Measurements from ENCODE around the gene DNAH8. TPM values are rescaled to one million over a fixed set of nuclear protein-coding genes. Genes with fewer than 3 reads are reported as not detected.

DNAH8 gene
- total and polyA plus RNA-seq, 2 donors from 2014 or later: 0.50 TPM; not detected in 1

GRCh38 chr6:38944655-38945279 lies 229.7 kb downstream of the DNAH8 start:
- no peaks in the 10 kb centered on the region for H3K27me3 ChIP-seq (ENCODE audit: control insufficient read depth, insufficient read depth, low read length)
- H3K27ac ChIP-seq (ENCODE audit: low read depth in 2 of 2, low read length in 2 of 2): no peak overlapping the region
- FAIRE-seq: no peak
- H3K9ac ChIP-seq (ENCODE audit: low read length in 3 of 3): no peak overlapping the region
- H3K4me1 ChIP-seq (ENCODE audit: control insufficient read depth in 2 of 3, insufficient read depth in 2 of 3, low read depth in 1 of 3, low read length in 3 of 3): no peaks in the 10 kb centered on the region
- H3K4me3 ChIP-seq (ENCODE audit: low read length in 3 of 3): no peak overlapping the region
- intact Hi-C loops (cut with DNase I): no loop called here
- no peaks in the 10 kb centered on the region for H3K9me3 ChIP-seq (ENCODE audit: control insufficient read depth in 2 of 3, insufficient read depth in 1 of 3, low read length in 3 of 3)
- no peak for DNase-seq
- TF ChIP-seq CTCF (IDR thresholded peaks at IDR 0.05; ENCODE audit: borderline replicate concordance, extremely low read depth, insufficient read depth): no peak
- H3K36me3 ChIP-seq (ENCODE audit: control insufficient read depth in 2 of 3, insufficient read depth in 3 of 3, low read length in 3 of 3): no peaks in the 10 kb centered on the region

DNA sequence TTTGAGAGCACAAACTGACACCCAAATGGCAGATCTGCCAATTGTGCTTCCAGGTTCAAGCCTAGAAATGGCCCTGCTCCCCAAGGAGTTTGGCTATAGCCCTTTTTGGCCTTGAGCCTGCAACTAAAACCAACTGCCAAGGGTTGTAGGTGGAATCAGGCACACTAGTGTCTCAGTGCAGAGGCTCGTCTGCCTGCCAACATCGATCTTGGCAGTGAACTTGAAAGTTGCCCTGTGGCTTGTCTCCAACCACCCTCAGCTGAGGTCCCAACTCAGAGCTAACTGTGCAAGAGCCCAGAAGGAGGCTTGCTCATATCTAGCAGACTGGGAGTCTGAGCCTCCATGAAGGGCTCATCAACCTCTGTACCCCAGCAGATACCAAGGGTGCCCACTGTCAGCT lies 240.8 kb downstream of the DNAH8 start:
- intact Hi-C loops (cut with DNase I): no loop called here
- no peak overlapping the region for H3K4me3 ChIP-seq (ENCODE audit: low read length in 3 of 3)
- no peak overlapping the region for H3K27ac ChIP-seq (ENCODE audit: low read depth in 2 of 2, low read length in 2 of 2)
- no peak for DNase-seq
- H3K27me3 ChIP-seq (ENCODE audit: control insufficient read depth, insufficient read depth, low read length): no peaks in the 10 kb centered on the region
- no peaks in the 10 kb centered on the region for H3K9me3 ChIP-seq (ENCODE audit: control insufficient read depth in 2 of 3, insufficient read depth in 1 of 3, low read length in 3 of 3)
- no peaks in the 10 kb centered on the region for H3K36me3 ChIP-seq (ENCODE audit: control insufficient read depth in 2 of 3, insufficient read depth in 3 of 3, low read length in 3 of 3)
- no peaks in the 10 kb centered on the region for H3K4me1 ChIP-seq (ENCODE audit: control insufficient read depth in 2 of 3, insufficient read depth in 2 of 3, low read depth in 1 of 3, low read length in 3 of 3)
- H3K9ac ChIP-seq (ENCODE audit: low read length in 3 of 3): no peak overlapping the region
- TF ChIP-seq CTCF (IDR thresholded peaks at IDR 0.05; ENCODE audit: borderline replicate concordance, extremely low read depth, insufficient read depth): no peak
- no peak for FAIRE-seq

- no peak for TF ChIP-seq CTCF (IDR thresholded peaks at IDR 0.05; ENCODE audit: borderline replicate concordance, extremely low read depth, insufficient read depth)
- DNase-seq (no peak), FAIRE-seq (no peak)
- no peak overlapping the region for H3K27ac ChIP-seq (ENCODE audit: low read depth in 2 of 2, low read length in 2 of 2)
- no peaks in the 10 kb centered on the region for H3K4me1 ChIP-seq (ENCODE audit: control insufficient read depth in 2 of 3, insufficient read depth in 2 of 3, low read depth in 1 of 3, low read length in 3 of 3)
- intact Hi-C loops (cut with DNase I): no loop called here
- H3K9me3 ChIP-seq (ENCODE audit: control insufficient read depth in 2 of 3, insufficient read depth in 1 of 3, low read length in 3 of 3): no peaks in the 10 kb centered on the region
- H3K4me3 ChIP-seq (ENCODE audit: low read length in 3 of 3): no peak overlapping the region
- no peaks in the 10 kb centered on the region for H3K27me3 ChIP-seq (ENCODE audit: control insufficient read depth, insufficient read depth, low read length)
- H3K9ac ChIP-seq (ENCODE audit: low read length in 3 of 3): no peak overlapping the region
- no peaks in the 10 kb centered on the region for H3K36me3 ChIP-seq (ENCODE audit: control insufficient read depth in 2 of 3, insufficient read depth in 3 of 3, low read length in 3 of 3)
Measured at GRCh38 chr6:38957426-38957825, 242.3 kb downstream of the DNAH8 start.

GRCh38 chr6:38959138-38959537 lies 244.0 kb downstream of the DNAH8 start:
- TF ChIP-seq CTCF (IDR thresholded peaks at IDR 0.05; ENCODE audit: borderline replicate concordance, extremely low read depth, insufficient read depth): no peak
- FAIRE-seq: no peak

More at GRCh38 chr6:38959138-38959537, 244.0 kb downstream of the DNAH8 start:
- no peak overlapping the region for H3K4me3 ChIP-seq (ENCODE audit: low read length in 3 of 3)
- H3K27ac ChIP-seq (ENCODE audit: low read depth in 2 of 2, low read length in 2 of 2): no peak overlapping the region
- no peak overlapping the region for H3K9ac ChIP-seq (ENCODE audit: low read length in 3 of 3)
- H3K4me1 ChIP-seq (ENCODE audit: control insufficient read depth in 2 of 3, insufficient read depth in 2 of 3, low read depth in 1 of 3, low read length in 3 of 3): no peaks in the 10 kb centered on the region
- H3K36me3 ChIP-seq (ENCODE audit: control insufficient read depth in 2 of 3, insufficient read depth in 3 of 3, low read length in 3 of 3): no peaks in the 10 kb centered on the region
- DNase-seq: no peak
- no peaks in the 10 kb centered on the region for H3K27me3 ChIP-seq (ENCODE audit: control insufficient read depth, insufficient read depth, low read length)
- intact Hi-C loops (cut with DNase I): no loop called here
- no peaks in the 10 kb centered on the region for H3K9me3 ChIP-seq (ENCODE audit: control insufficient read depth in 2 of 3, insufficient read depth in 1 of 3, low read length in 3 of 3)

Data from kidney (tissue), 14 donors.